RWPE2 (cell line): ENCODE data around the gene SYTL5.

Experiments
- ATAC-seq: fragments of 200-7000 bp; cut with Tn5 transposase; 3 replicates; pipeline ENCODE4 v1.9.1; 2021; ENCODE audit warnings: low read depth
- DNase-seq: peaks from one replicate; pipeline ENCODE4 v3.0.0-alpha.2; 2020; ENCODE audit warnings: low spot score
- H3K27ac ChIP-seq: fragments of 450-650 bp; 2 replicates; pipeline ENCODE4 v1.5.1; 2017; ENCODE audit warnings: mild to moderate bottlenecking; ENCODE audit not compliant: poor library complexity, severe bottlenecking
- H3K27me3 ChIP-seq: fragments of 250-450 bp; sonication (Bioruptor Pico); 2 replicates; pipeline ENCODE4 v1.5.1; 2021; ENCODE audit warnings: mild to moderate bottlenecking, moderate library complexity; ENCODE audit not compliant: insufficient read depth, poor library complexity, severe bottlenecking
- H3K36me3 ChIP-seq: fragments of 250-450 bp; sonication (Bioruptor Pico); 2 replicates; pipeline ENCODE4 v1.5.1; 2020; ENCODE audit warnings: low read depth, mild to moderate bottlenecking, moderate library complexity
- H3K4me1 ChIP-seq: fragments of 250-450 bp; sonication (Bioruptor Pico); 2 replicates; pipeline ENCODE4 v1.5.1; 2021; ENCODE audit warnings: mild to moderate bottlenecking, moderate library complexity; ENCODE audit not compliant: insufficient read depth, poor library complexity, severe bottlenecking
- H3K4me3 ChIP-seq: fragments of 250-450 bp; sonication (Bioruptor Pico); 2 replicates; pipeline ENCODE4 v1.5.1; 2021; ENCODE audit warnings: mild to moderate bottlenecking, moderate library complexity; ENCODE audit not compliant: severe bottlenecking
- H3K9me3 ChIP-seq: fragments of 250-450 bp; sonication (Bioruptor Pico); 2 replicates; pipeline ENCODE4 v1.5.1; 2021; ENCODE audit warnings: mild to moderate bottlenecking, moderate library complexity; ENCODE audit not compliant: severe bottlenecking
- TF ChIP-seq, protein P1 (sequence below): fragments of 450-650 bp; IDR thresholded peaks from one replicate; pipeline ENCODE4 v1.5.1; 2017; ENCODE audit warnings: mild to moderate bottlenecking, moderate library complexity; ENCODE audit not compliant: poor library complexity, severe bottlenecking

Gene SYTL5

GRCh38 chrX:38138157-38138891, 132.0 kb downstream of the SYTL5 start:
- no peak for ATAC-seq
- DNase-seq, result no peak
- TF ChIP-seq, protein P1, sequence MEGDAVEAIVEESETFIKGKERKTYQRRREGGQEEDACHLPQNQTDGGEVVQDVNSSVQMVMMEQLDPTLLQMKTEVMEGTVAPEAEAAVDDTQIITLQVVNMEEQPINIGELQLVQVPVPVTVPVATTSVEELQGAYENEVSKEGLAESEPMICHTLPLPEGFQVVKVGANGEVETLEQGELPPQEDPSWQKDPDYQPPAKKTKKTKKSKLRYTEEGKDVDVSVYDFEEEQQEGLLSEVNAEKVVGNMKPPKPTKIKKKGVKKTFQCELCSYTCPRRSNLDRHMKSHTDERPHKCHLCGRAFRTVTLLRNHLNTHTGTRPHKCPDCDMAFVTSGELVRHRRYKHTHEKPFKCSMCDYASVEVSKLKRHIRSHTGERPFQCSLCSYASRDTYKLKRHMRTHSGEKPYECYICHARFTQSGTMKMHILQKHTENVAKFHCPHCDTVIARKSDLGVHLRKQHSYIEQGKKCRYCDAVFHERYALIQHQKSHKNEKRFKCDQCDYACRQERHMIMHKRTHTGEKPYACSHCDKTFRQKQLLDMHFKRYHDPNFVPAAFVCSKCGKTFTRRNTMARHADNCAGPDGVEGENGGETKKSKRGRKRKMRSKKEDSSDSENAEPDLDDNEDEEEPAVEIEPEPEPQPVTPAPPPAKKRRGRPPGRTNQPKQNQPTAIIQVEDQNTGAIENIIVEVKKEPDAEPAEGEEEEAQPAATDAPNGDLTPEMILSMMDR, result no peak
- Histone ChIP-seq H3K9me3 (no peaks in the 10 kb centered on the region), H3K4me3 (no peak overlapping the region), H3K4me1 (no peaks in the 10 kb centered on the region), H3K36me3 (no peaks in the 10 kb centered on the region), H3K27ac (no peak overlapping the region), H3K27me3 (no peaks in the 10 kb centered on the region)

GRCh38 chrX:38138900-38139299, 132.5 kb downstream of the SYTL5 start:
- Histone ChIP-seq H3K36me3 (no peaks in the 10 kb centered on the region), H3K9me3 (no peaks in the 10 kb centered on the region), H3K27ac (no peak overlapping the region), H3K27me3 (no peaks in the 10 kb centered on the region), H3K4me3 (no peak overlapping the region), H3K4me1 (no peaks in the 10 kb centered on the region)
- no peak for ATAC-seq
- TF ChIP-seq, protein P1, result no peak
- DNase-seq, result no peak

DNA sequence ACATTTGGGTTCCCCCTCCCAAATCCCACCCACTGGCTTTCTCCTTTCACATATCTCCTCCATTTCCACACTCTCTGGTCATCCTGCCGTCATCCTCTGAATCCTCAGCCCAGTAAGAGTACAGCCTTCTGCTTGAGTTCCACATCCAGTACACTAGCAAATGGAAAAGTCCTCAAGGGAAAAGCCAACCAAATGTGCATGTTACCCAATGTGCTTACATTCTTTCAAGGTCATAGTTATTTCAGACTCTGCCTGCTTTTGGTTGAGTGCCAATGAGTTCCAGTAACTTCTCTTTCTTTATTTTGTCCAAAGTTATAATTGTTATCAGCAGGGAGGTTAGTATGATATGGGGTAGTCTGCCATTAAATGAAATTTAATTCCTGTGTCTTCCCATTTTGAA, 136.3 kb downstream of the SYTL5 start:
- TF ChIP-seq, protein P1, result no peak

GRCh38 chrX:38149016-38149415, 142.7 kb downstream of the SYTL5 start:
- TF ChIP-seq, protein P1, result no peak
- no peak for ATAC-seq

More for the DNA sequence above, 136.3 kb downstream of the SYTL5 start:
- DNase-seq, result no peak
- Histone ChIP-seq H3K36me3 (no peaks in the 10 kb centered on the region), H3K4me3 (no peak overlapping the region), H3K9me3 (no peaks in the 10 kb centered on the region), H3K4me1 (no peaks in the 10 kb centered on the region), H3K27ac (no peak overlapping the region), H3K27me3 (no peaks in the 10 kb centered on the region)
- ATAC-seq, result no peak

DNA sequence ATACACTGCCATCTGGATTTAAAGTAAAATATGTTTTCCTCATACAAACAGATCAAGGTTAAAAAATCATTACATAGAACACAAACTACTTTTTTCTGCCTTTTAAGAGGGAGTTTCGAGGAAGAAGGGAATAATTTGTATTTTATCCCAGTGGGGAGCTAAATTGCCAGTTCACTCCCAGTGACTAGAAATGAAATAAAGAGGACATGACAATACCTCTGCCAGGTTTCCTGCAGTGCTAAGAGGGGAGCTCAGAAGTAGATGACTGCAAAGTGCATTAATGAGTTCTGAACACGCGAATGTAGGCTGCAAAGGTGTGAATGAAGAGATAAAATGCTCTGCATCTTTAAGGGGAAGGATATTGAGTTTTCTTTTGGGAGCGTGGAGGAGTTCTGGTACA, 144.6 kb downstream of the SYTL5 start:
- TF ChIP-seq, protein P1, result no peak
- no peaks in the 10 kb centered on the region for H3K4me1 ChIP-seq
- no peak for DNase-seq
- H3K27ac ChIP-seq, result no peak overlapping the region
- no peak for ATAC-seq
- no peak overlapping the region for H3K4me3 ChIP-seq
- no peaks in the 10 kb centered on the region for H3K9me3 ChIP-seq
- H3K27me3 ChIP-seq, result no peaks in the 10 kb centered on the region
- H3K36me3 ChIP-seq, result no peaks in the 10 kb centered on the region

More at GRCh38 chrX:38149016-38149415, 142.7 kb downstream of the SYTL5 start:
- Histone ChIP-seq H3K27me3 (no peaks in the 10 kb centered on the region), H3K36me3 (no peaks in the 10 kb centered on the region), H3K4me3 (no peak overlapping the region), H3K27ac (no peak overlapping the region), H3K9me3 (no peaks in the 10 kb centered on the region), H3K4me1 (no peaks in the 10 kb centered on the region)
- no peak for DNase-seq
